Astrocyte (in vitro differentiated cells and primary cell): ENCODE data around the gene PPP2R2C. TPM values are rescaled to one million over a fixed set of nuclear protein-coding genes. Genes with fewer than 3 reads are reported as not detected.

Experiments used
- DNase-seq: peaks from one replicate; pipeline ENCODE4 v3.0.0-alpha.2; 2010; ENCODE audit warnings: low read depth
- FAIRE-seq: peaks from 2 replicates; lab custom pipeline; 2011; peaks lifted over from hg19 to GRCh38; lab: Jason Lieb, UNC
- H2AFZ ChIP-seq: 2 replicates; pipeline ENCODE4 v1.6.0; 2012; ENCODE audit warnings: low read depth, low read length, inconsistent platforms
- H3K27ac ChIP-seq: 2 replicates; pipeline ENCODE4 v1.5.1; 2011; ENCODE audit warnings: low read depth, low read length, inconsistent platforms
- H3K27me3 ChIP-seq: 2 replicates; pipeline ENCODE4 v1.6.0; 2011; ENCODE audit warnings: low read length, inconsistent platforms; ENCODE audit not compliant: insufficient read depth
- H3K36me3 ChIP-seq: 2 replicates; pipeline ENCODE4 v1.5.1; 2011; ENCODE audit warnings: low read length, inconsistent platforms; ENCODE audit not compliant: insufficient read depth
- H3K4me1 ChIP-seq: 2 replicates; pipeline ENCODE4 v1.5.1; 2011; ENCODE audit warnings: low read length, inconsistent platforms; ENCODE audit not compliant: insufficient read depth
- H3K4me2 ChIP-seq: 2 replicates; pipeline ENCODE4 v1.6.0; 2012; ENCODE audit warnings: low read length, inconsistent platforms
- H3K4me3 ChIP-seq: 2 replicates; pipeline ENCODE4 v1.5.1; 2011; ENCODE audit warnings: low read depth, mild to moderate bottlenecking, low read length, inconsistent platforms; ENCODE audit not compliant: insufficient read depth
- H3K79me2 ChIP-seq: 2 replicates; pipeline ENCODE4 v1.6.0; 2012; ENCODE audit warnings: mild to moderate bottlenecking, low read length, inconsistent platforms; ENCODE audit not compliant: insufficient read depth
- H3K9ac ChIP-seq: 2 replicates; pipeline ENCODE4 v1.6.0; 2012; ENCODE audit warnings: mild to moderate bottlenecking, low read length, inconsistent platforms
- H3K9me3 ChIP-seq: 2 replicates; pipeline ENCODE4 v1.5.1; 2012; ENCODE audit warnings: low read depth, mild to moderate bottlenecking, low read length, inconsistent platforms; ENCODE audit not compliant: insufficient read depth
- H4K20me1 ChIP-seq: 2 replicates; pipeline ENCODE4 v1.6.0; 2012; ENCODE audit warnings: low read length, inconsistent platforms; ENCODE audit not compliant: insufficient read depth
- H3K27ac Mint-ChIP-seq: one replicate; pipeline ENCODE4 v1.8.0; 2021; ENCODE audit warnings: mild to moderate bottlenecking, mixed read lengths; ENCODE audit not compliant: unreplicated experiment
- H3K27me3 Mint-ChIP-seq: one replicate; pipeline ENCODE4 v1.8.0; 2021; ENCODE audit warnings: low read depth, mixed read lengths; ENCODE audit not compliant: unreplicated experiment
- H3K36me3 Mint-ChIP-seq: one replicate; pipeline ENCODE4 v1.8.0; 2021; ENCODE audit warnings: low read depth, mixed read lengths; ENCODE audit not compliant: unreplicated experiment
- H3K4me1 Mint-ChIP-seq: one replicate; pipeline ENCODE4 v1.8.0; 2021; ENCODE audit warnings: low read depth, mixed read lengths; ENCODE audit not compliant: unreplicated experiment
- H3K4me3 Mint-ChIP-seq: one replicate; pipeline ENCODE4 v1.8.0; 2021; ENCODE audit warnings: mild to moderate bottlenecking, moderate library complexity, mixed read lengths; ENCODE audit not compliant: unreplicated experiment
- H3K9me3 Mint-ChIP-seq: one replicate; pipeline ENCODE4 v1.8.0; 2021; ENCODE audit warnings: mild to moderate bottlenecking, mixed read lengths; ENCODE audit not compliant: unreplicated experiment
- CTCF ChIP-seq: IDR thresholded peaks from 2 replicates; pipeline ENCODE4 v1.5.1; 2011; ENCODE audit warnings: low read depth, mild to moderate bottlenecking, inconsistent platforms, low read length, moderate library complexity; ENCODE audit not compliant: insufficient read depth
- EZH2 ChIP-seq: IDR thresholded peaks from 2 replicates; pipeline ENCODE4 v1.6.1; 2012; ENCODE audit warnings: mild to moderate bottlenecking, low read length, inconsistent platforms; ENCODE audit not compliant: insufficient read depth
- total RNA-seq: library from RNA; stranded (reverse); gene quantifications from 2 replicates; pipeline ENCODE4 v1.2.1, GENCODE V29; 2021

PPP2R2C gene
- total RNA-seq, 1 donor from 2014 or later = 1.1 TPM

GRCh38 chr4:6355052-6355451 is 117.4 kb downstream of the PPP2R2C start:
- DNase-seq (no peak), FAIRE-seq (no peak)
- no peak overlapping the region for H3K4me3 Mint-ChIP-seq
- Histone ChIP-seq H3K27me3 (no peaks in the 10 kb centered on the region), H3K27ac (no peak overlapping the region), H3K79me2 (no peaks in the 10 kb centered on the region), H2AFZ (no peak overlapping the region), H3K9me3 (no peaks in the 10 kb centered on the region), H3K36me3 (no peaks in the 10 kb centered on the region), H3K9ac (no peak overlapping the region), H3K4me1 (no peaks in the 10 kb centered on the region), H3K4me2 (no peak overlapping the region), H4K20me1 (no peaks in the 10 kb centered on the region), H3K4me3 (no peak overlapping the region)
- peaks cover 3% of the 10 kb centered on the region for H3K4me1 Mint-ChIP-seq
- H3K36me3 Mint-ChIP-seq = no peaks in the 10 kb centered on the region
- H3K27ac Mint-ChIP-seq = no peak overlapping the region
- no peaks in the 10 kb centered on the region for H3K9me3 Mint-ChIP-seq
- peaks cover 36% of the 10 kb centered on the region for H3K27me3 Mint-ChIP-seq
- TF ChIP-seq EZH2 (no peak), CTCF (no peak)

DNA sequence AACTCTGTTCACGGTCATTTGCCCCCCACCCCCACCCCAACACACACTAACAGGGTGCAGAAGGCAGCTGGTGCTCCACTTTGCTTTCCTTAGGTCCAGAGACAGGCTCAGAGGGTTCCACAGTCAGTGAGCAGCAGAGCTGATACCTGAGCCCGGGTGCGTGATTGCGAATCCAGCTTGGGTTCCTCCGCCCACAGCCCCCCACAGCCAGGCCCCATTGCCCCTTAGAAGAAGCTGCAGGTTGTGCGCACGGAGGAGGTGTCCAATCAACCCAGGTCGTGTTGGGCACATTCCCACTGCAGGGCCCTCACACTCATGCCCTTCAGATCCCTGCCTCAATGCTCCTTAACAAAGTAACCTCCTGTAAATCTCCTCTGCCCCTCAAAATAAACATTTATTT is 117.8 kb downstream of the PPP2R2C start:
- DNase-seq (no peak), FAIRE-seq (no peak)
- H3K27ac ChIP-seq = no peak overlapping the region
- H3K9me3 ChIP-seq = no peaks in the 10 kb centered on the region
- Mint-ChIP-seq H3K4me1 (peaks cover 3% of the 10 kb centered on the region), H3K36me3 (no peaks in the 10 kb centered on the region), H3K27me3 (peaks cover 37% of the 10 kb centered on the region), H3K27ac (no peak overlapping the region), H3K4me3 (no peak overlapping the region), H3K9me3 (no peaks in the 10 kb centered on the region)
- H3K4me3 ChIP-seq = no peak overlapping the region
- H3K9ac ChIP-seq = no peak overlapping the region
- no peaks in the 10 kb centered on the region for H3K79me2 ChIP-seq
- H3K4me1 ChIP-seq = no peaks in the 10 kb centered on the region
- H3K27me3 ChIP-seq = no peaks in the 10 kb centered on the region
- no peaks in the 10 kb centered on the region for H3K36me3 ChIP-seq
- no peak for TF ChIP-seq EZH2
- no peak for TF ChIP-seq CTCF
- no peak overlapping the region for H3K4me2 ChIP-seq
- no peak overlapping the region for H2AFZ ChIP-seq
- H4K20me1 ChIP-seq = no peaks in the 10 kb centered on the region

- Histone ChIP-seq H3K4me3 (no peak overlapping the region), H3K4me2 (no peak overlapping the region), H3K4me1 (no peaks in the 10 kb centered on the region), H4K20me1 (no peaks in the 10 kb centered on the region), H3K27me3 (no peaks in the 10 kb centered on the region), H3K79me2 (no peaks in the 10 kb centered on the region), H3K36me3 (no peaks in the 10 kb centered on the region), H2AFZ (no peak overlapping the region), H3K9me3 (no peaks in the 10 kb centered on the region), H3K9ac (no peak overlapping the region), H3K27ac (no peak overlapping the region)
- FAIRE-seq (no peak), DNase-seq (no peak)
- Mint-ChIP-seq H3K4me1 (peaks cover 3% of the 10 kb centered on the region), H3K36me3 (no peaks in the 10 kb centered on the region), H3K9me3 (no peaks in the 10 kb centered on the region), H3K4me3 (no peak overlapping the region), H3K27me3 (peaks cover 38% of the 10 kb centered on the region), H3K27ac (no peak overlapping the region)
- TF ChIP-seq EZH2 (no peak), CTCF (no peak)
Measured at GRCh38 chr4:6354119-6354518, 118.3 kb downstream of the PPP2R2C start.
